Stimulated activated CD4-positive, alpha-beta T cell treated with anti-CD3 and anti-CD28 coated beads, Interleukin-2, amount 100 ng/mL, for 24 hours (primary cell): ENCODE data around the gene DHX15.
A peak's percentile ranks its signal among the peaks of the same experiment; 100 is the strongest.
"Not testable (repeated sequence)": the region's sequence is repeated elsewhere in the genome, so short reads cannot be mapped to it uniquely, and the experiment has no call there.

Source experiments
- DNase-seq, 2 donors: peaks; one replicate each; pipeline ENCODE4 v3.0.0-alpha.2; 2020

DHX15 gene

DNA sequence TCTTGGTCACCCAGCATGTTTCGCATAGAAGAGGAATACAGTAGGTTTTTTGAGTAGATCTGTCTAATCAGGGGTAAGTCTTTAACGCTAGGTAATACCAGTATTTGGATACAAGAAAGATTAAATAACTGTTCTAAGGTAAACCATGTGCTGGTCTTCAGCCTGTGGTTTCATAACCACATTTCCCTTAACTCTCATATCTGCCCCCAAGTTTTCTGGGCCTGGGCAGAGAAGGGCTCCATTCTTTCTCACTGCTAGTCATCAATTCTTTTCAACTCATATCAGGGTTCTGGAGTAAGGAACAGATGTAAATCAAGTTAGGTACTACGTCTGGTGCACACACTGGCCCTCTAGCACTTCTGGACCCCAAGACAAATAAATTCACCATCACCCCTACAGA is 49.0 kb downstream of the DHX15 start:
- DNase-seq: no peak

- no peak for DNase-seq
Measured at GRCh38 chr4:24533364-24533763, 51.0 kb downstream of the DHX15 start.

DNA sequence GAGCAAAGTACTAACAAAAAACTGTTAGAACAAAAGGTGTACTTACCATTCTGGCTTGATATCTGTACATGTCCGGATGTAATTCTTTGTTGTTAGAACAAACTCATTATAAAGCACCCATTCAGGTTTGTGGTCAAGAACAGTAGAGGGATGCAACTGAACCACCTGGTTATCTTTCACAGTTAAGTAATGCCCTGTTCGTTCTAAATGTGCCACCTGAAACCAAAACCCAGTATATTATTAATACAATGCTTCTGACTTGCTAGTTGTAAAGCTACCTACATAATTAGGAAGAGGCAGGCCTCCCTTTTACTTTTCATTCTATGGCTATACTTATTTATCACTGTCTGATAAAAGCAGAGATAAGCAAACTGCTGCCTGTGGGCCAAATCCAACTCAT is 54.8 kb downstream of the DHX15 start:
- no peak for DNase-seq

DNA sequence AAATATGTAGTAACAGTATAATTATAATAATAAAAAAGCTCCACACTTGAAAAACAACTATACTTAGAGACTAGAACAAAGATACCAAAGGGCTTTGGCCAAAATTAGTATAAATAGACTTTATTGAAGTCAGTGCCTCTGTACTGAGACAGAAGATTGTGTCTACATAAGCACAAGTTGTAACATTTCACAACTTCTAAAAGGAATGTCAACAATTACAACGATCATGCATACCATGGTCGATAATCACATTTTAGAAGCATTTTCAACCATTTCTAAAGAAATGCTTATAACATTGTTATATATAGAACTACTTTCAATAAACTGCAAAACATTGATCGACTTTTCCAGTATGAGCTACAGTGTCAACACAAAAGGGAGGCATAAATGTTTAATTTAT is 57.0 kb downstream of the DHX15 start:
- DNase-seq: no peak

DNA sequence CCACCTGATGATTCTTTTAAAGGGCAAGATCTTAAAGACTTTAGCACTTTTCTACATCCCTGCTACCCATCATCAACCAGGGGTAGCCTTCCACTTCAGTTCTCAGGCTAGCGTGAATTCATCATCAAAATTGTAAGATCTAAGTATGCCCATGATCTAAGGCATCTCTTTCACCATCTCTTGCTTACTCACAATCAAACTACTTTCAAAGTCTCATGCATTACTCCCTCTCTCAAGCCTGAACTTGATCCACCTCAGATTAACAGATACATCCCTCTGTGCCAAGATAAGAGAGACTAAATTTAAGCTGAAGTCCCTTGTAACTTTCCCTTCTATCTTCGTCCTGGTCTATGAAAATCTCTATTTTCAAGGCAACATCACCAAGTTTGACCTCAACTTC is 62.8 kb downstream of the DHX15 start:
- DNase-seq: no peak

- no peak for DNase-seq
Measured at GRCh38 chr4:24519649-24520048, 64.7 kb downstream of the DHX15 start.

DNA sequence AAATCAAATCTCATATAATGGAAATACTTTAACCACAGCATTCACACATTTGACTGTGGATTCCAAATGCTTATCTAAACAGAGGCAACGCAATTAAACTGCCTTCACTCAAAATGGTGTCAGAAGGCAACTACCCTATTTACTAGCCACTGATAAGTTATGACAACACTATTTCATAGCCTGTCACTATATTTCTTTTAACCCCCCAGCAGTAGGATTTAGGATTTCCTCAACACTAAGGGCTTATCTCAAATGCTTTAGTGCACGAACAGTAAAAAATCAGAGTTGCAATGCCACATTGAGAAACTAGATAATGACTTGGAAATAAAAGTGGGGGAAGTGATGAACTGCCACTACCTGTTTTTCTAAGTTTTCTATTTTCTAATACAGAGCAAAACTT is 66.7 kb downstream of the DHX15 start:
- DNase-seq: no peak

GRCh38 chr4:24516926-24517325 is 67.4 kb downstream of the DHX15 start:
- DNase-seq: no peak

- DNase-seq: no peak
Measured at GRCh38 chr4:24515698-24516097, 68.7 kb downstream of the DHX15 start.

- DNase-seq: no peak
Measured at GRCh38 chr4:24514808-24515207, 69.5 kb downstream of the DHX15 start.

DNA sequence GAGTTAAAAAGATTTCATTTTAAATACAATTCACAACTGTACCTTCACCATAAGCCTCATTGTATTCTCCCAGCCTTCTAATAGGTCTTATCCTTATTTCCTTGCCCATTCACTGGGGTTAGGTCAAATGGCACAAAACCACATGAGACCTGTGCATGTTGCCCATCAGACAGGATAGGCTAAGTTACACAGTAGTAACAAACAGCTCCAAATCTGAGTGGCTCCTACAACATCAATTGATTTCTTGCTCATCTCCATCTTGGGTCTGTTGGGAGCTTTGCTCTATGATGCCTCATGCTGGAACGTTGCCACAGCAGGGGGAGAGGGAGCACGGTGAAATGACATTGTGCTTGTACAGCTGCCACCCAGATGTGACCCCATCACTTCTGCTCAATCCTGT is 70.6 kb downstream of the DHX15 start:
- no peak for DNase-seq

- no peak for DNase-seq
Measured at GRCh38 chr4:24511371-24512063, 72.8 kb downstream of the DHX15 start.

DNA sequence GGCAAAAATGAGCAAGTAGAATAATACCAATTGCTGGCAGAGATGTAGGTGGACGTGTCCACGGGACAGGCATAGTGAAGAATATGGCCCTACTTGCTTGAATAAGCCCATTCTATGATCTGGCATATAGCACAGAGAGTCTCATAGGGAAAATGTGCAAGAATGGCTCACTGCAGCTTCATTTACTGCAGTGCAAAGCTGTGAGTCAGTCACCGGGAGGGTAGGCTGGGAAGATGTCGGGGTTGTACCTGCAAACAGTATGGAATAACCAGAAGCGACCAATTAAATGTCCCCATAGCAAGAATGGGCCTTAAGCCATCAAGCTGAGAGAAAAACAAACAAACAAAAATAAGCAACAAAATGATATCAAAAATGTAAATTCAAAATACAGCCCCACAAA is 74.3 kb downstream of the DHX15 start:
- no peak for DNase-seq

DNA sequence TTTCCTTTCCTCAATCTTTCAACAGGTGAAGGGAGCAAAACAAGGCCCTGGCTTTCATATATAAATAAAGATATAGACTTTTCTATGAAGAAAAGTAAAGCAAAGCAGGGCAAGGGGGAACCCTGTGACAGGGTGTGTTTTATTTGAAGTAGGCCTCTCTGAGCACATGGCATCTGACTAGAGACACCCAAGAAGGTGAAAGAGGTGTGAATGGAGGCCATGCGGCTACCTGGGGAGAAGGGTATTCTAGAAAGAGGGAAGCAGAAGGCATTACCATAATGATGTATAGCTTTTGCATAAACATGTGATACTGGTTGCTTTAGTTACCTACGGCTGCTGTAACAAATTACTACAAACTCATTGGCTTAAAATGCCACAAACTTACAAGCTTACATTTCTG is 75.8 kb downstream of the DHX15 start:
- no peak for DNase-seq

DNA sequence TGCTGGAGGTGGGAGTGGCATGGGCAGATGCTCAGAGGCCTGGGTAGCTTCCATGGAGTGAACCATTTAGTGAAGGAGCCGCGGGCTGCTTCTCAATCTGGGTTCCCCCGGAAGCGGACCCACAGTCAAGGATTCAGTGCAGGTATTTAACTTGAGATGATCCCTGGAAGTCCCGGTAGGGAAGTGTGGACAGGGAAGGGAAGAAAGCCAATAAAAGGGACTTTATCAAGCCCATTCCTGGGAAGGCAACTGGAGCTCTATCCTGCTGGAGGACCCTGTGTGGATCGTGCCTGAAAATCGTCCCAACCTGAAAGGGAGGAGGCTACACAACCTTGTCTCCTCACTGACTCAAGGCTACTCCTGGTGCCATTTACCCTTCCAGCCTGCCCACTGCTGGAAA is 76.9 kb downstream of the DHX15 start:
- no peak for DNase-seq

DNA sequence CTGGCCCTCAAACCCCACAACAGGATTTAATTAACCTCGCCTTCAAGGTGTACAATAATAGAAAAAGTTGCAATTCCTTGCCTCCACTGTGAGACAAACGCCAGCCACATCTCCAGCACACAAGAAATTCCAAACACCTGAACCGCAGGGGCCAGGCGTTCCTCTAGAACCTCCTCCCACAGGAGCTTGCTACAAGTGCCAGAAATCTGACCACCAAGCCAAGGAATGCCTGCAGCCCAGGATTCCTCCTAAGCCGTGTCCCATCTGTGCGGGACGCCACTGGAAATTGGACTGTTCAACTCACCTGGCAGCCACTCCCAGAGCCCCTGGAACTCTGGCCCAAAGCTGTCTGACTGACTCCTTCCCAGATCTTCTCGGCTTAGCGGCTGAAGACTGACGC is 81.3 kb downstream of the DHX15 start:
- not testable (repeated sequence) for DNase-seq

GRCh38 chr4:24497221-24497620 is 87.1 kb downstream of the DHX15 start:
- DNase-seq: no peak

GRCh38 chr4:24496597-24496996 is 87.8 kb downstream of the DHX15 start:
- DNase-seq: no peak

GRCh38 chr4:24495388-24495787 is 89.0 kb downstream of the DHX15 start:
- DNase-seq: no peak

DNA sequence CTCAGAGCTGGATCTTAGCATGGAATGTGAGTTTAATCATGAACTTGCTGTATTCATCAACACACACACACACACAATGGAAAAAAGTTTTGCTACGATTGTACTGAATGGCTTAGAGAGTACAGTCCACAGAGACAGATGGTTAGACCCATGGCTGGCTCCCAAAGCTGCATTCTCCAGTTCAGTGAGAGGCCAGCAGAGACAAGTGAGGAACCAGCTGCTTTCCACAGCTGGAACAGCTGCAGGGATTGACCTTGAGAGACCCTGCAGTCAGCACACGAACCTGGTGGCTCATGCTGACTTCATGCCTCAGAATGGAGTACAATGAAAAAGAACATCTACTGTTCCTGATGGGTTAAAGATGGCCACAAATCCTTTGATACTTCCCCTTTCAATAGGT is 94.5 kb downstream of the DHX15 start:
- DNase-seq: no peak

- peak; percentile 73 to 83 for DNase-seq
Measured at GRCh38 chr4:24488399-24489164, 95.8 kb downstream of the DHX15 start.

DNA sequence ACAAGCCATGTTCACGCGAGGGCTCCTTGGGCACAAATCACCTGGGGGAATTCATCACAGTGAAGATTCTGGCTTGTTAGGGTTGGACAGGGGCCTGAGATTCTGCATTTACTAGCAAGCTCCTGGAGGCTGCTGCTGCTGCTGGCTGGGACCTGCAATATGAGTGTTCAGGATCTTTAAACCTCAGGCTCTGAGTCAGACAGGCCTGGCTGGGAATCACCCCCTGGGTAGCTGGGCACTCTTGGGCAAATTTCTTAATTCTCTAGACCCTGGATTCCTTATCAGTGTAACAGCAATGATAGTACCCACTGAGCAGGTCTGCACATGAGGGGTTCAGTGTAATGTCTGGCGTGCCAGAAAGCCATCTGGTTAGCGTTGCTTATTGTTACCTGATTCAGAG is 101.5 kb downstream of the DHX15 start:
- no peak for DNase-seq

DNA sequence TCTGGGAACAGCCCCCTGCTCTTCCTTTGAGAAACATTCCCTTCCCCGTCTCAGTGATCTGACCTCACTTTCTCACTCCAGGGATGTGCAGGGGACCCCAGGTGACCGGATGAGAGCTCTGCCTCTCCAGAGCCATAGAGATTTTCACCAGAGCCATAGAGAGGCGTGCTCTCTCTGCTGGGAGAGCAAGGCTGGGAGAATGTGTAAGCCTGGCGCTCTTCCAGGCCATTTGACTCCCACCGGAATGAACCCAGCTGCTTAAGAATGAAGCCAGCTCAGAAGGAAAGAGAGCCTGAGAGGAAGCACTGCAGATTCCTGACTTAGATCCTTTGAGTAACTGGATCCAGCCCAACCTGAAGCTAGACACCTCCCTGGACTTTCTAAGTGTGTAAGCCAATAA is 106.4 kb downstream of the DHX15 start:
- no peak for DNase-seq
